Activated CD4-positive, alpha-beta T cell treated with anti-CD3 and anti-CD28 coated beads, Interleukin-2, Interleukin-6, amounts not matched to agents 100 ng/mL and 50 ng/mL, durations not matched to agents 16 hours and 8 hours (primary cell): ENCODE measurements around the gene CCDC192.
"Not testable (repeated sequence)": the region's sequence is repeated elsewhere in the genome, so short reads cannot be mapped to it uniquely, and the experiment has no call there.

ENCODE experiments used
- DNase-seq: peaks from one replicate; pipeline ENCODE4 v3.0.0-alpha.2; 2020

Gene CCDC192

DNA sequence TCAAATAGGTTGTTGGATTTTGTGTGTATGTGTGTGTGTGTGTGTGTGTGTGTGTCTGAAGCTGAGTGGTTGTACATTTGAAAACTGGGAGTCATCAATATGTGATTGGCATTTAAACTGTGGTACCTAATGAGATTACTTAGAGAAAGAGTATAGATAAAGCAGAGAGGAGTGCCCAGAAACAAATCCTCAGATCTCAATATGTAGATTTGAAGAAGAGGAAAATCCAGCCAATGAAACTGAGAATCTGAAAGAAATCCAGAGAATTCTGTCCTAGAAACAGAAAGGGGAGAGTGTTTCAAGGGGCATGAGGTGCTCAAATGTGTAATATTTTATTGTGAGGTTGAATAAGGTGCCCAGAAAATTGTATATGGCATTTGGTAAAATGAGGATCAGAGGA lies 66.2 kb downstream of the CCDC192 start:
- DNase-seq = no peak

DNA sequence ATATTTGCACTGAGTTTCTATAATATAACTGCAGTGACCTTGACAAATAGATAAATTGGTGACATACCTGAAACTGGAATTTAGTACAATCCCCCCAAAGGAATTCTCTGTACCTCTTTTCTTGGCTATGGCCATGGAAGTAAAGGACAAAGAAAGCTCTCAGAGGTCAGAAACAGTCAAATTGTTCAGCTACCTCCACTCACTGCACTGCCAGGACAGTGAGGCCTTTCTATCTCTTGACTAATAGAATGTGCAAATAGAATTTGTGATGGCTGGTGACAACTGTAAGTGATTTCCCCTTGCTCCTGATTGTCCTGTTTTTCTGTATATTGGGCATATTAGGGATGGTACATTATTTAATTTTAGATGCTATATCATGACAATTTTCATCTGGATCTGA lies 67.1 kb downstream of the CCDC192 start:
- no peak for DNase-seq

DNA sequence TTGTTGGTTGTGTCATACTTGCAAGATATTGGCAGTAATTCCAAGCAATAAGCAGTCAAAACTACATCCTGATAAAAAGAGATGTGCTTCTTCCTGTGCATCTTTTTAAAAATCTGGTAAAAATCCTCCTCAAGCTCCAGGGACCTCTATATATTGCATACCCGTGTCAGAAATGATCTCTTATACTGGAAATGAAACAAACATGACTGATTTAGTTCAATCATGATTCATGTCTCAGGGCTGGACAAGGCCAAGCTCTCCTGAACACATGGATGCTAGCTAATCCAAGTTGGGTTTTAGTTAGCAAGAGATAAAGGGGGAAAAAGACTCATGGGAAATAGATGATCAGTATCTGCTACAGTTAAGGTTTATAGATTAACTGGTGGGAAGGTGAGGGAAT lies 69.3 kb downstream of the CCDC192 start:
- no peak for DNase-seq

DNA sequence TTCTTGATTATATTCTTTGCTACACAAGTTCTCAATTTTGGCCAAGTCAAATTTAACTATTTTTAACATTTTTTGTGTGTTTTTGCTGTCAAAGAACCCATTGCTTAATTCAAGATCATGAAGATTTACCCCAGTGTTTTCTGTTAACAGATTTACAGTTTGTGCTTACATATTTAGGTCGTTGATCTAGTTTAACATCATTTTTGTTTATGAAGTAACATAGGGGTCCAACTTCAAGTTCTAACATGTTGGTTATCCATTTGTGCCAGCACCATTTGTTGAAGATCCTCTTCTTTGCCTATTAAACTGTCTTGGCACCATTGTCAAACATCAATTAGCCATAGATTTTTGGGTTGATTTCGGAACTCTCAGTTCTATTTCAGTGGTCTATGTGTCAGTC lies 71.0 kb downstream of the CCDC192 start:
- no peak for DNase-seq

DNA sequence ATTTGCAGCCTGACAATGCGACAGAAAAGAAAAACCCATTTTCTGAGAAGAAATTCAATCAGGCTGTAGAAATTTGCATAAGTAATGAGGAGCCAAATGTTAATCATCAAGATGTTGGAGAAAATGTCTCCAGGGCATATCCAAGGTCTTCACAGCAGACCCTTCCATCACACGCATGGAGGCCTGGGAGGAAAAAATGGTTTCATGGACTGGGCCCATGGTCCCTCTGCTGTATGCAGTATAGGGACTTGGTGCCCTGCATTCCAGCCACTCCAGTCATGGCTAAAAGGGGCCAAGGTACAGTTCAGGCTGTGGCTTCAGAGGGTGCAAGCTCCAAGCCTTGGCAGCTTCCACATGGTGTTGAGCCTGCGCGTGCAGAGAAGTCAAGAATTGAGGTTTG lies 73.3 kb downstream of the CCDC192 start:
- no peak for DNase-seq

DNA sequence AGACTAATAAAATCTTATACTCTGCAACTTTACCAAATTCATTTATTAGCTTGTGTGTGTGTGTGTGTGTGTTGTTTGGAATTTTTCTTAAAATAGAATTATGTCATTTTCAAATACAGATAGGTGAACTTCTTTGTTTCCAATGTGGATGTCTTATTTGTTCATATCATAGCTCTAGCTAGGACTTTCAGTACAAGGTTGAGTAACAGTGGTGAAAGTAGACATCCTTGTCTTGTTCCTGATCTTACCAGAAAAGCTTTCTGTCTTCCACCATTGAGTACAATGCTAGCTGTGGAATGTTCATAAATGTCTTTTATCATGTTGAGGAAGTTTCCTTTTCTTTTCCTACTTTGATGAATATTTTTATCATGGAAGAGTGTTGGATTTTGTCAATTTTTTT lies 74.8 kb downstream of the CCDC192 start:
- DNase-seq = no peak

DNA sequence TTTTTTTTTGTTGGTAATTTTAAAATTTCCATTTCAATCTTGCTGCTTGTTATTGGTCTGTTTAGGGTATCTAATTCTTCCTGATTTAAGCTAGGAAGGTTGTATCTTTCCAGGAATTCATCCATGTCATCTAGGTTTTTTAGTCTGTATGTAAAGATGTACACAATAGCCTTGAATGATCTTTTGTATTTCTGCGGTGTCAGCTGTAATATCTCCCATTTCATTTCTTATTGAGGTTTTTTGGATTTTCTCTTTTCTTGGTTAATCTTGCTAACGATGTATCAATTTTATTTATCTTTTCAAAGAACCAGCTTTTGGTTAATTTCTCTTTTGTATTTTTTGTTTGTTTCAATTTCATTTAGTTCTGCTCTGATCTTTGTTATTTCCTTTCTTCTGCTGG lies 79.3 kb downstream of the CCDC192 start:
- not testable (repeated sequence) for DNase-seq

DNA sequence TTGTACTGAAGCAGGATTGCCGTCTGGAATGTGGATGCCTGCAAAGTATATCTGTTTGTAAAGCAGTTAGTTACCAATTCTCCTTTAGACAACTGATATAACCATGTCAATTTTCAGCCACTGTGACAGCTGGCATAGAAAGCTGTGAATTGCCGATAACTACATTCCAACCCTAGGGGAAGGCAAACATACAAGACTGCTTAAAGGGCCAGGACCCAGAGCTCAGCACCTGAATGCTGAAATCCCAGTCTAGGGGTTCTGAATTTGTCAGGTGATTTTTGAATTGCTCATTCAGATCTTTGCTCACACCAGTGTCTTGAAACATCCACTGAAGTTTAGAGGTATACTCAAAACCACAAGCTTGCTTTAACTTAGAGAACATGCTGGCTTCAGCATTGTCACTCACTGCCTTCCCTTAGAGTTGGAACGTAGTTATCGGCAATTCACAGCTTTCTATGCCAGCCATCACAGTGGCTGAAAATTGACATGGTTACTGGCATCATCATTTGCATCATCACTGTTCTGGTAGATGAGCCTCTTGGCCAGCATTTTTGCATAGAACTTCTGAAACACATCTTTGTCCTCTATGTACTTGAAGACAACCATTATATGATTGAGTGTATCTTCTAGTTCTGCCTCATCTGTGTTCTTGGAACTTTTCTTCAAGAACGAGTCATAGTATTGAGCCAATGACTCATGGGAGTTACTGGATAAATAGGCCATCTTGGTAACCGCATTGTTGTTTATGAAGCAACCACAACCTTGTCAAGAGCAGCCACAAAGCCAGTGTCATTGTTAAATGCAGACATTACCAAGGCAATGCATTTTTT lies 82.1 kb downstream of the CCDC192 start:
- DNase-seq = peak; percentile 81

DNA sequence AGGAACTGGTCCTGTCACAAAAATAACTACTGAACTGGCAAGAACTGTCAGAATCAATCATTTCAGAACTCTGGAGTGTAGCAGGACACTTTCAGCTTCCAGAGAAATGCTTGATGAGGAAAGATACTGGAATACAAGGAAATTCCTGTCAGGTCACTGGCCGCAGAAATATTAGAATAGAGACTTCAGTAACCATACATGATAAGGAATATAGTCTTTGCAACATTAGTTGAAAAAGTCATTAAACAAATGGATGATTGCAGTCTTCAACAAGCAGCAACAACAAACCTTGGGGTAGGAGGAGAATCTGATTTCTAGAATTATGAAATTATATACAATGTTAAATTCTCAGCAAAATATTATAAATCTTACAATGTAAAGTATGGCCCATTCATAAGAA lies 88.2 kb downstream of the CCDC192 start:
- no peak for DNase-seq

DNA sequence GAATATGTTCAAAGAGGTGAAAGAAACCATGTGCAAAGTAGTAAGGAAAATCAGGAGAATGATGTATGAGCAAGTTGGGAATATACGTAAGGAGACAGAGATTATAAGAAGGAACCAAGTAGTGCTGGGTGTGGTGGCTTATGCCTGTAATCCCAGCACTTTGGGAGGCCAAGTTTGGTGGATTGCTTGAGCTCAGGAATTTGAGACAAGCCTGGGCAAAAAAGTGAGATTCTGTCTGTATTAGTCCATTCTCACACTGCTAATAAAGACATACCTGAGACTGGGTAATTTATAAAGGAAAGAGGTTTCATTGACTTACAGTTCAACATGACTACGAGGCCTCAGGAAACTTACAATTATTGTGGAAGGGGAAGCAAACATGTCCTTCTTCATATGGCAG lies 88.7 kb downstream of the CCDC192 start:
- not testable (repeated sequence) for DNase-seq

DNA sequence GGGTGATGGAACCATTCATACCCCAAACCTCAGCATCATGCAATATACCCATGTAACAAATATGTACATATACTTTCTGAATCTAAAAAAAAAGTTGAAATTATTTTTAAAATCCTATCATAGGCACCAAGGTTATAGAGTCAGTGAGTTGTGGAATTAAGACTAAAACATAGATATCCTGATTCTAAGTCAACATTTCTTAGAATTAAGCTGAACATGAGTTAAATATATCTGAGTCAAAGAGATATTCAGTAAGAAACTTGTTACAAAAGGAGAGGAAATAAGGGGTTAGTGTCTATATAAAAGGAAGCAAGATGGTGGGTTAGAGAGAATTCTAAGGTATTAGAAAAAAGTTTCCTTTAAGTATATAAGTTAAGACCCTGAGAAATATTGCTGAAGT lies 89.9 kb downstream of the CCDC192 start:
- no peak for DNase-seq

DNA sequence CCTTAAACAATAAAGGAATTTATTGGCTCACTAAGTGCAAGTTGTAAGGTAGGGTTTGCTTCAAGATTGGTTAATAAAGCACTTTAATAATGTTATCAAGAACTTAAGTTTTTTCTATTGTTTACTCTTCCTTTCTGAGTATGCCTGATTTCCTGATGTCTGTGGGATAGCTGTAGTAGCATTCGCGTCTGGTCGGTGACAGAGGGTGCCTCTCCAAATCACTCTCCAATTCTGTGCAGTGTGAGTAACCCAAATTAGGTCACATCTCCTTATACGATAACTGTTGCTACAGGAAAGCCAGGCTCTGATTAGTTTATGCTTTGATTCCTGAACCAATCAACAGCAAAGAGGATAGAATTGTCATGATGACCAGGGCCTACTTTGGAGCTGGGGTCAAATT lies 90.7 kb downstream of the CCDC192 start:
- no peak for DNase-seq

DNA sequence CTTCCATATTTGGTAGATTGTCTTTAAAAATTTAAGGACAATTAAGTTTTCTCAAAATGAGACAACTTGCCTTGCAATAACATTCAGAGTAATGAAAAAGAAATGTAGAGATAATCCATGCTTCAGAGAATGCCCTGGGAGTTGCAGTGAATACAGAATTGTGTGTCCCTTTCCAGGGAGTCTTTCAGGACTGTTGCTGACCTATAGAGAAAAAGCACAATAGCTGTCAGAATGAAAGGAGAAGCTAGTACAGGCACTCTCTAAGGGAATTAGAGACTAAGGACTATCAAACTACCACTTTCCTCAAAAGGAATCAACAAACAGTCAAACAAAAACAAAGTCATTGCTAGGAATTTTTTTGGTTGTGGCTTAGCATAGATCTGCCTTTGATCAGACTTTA lies 93.0 kb downstream of the CCDC192 start:
- DNase-seq = no peak

DNA sequence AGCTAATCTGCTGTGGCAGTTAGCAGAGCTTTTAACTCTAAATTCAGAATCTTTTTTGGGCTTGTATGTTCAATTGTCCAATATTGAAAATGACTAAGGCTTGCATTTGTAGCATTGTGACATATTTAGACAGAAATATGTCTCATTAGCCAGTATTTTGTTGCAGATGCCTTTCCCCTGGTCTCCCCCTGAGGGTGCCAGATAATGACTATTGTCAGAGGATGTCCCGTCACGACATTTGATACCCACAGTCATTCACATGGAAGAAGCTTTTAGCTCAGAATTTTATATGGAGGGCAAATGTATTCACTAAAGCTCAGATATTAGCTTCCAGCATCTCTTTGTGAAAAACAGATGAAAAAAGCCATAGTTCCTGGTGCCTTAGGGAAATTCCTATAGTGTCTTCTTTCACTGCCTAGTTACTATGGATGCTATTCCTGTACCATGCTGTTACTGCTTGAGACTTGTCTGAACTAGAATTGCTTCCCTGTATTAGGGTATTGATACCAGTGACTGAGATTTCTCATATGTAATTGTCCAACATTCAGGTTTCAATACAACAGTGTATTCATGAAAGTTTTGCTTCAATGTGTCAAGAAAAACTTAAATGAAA lies 96.2 kb downstream of the CCDC192 start:
- DNase-seq = no peak

DNA sequence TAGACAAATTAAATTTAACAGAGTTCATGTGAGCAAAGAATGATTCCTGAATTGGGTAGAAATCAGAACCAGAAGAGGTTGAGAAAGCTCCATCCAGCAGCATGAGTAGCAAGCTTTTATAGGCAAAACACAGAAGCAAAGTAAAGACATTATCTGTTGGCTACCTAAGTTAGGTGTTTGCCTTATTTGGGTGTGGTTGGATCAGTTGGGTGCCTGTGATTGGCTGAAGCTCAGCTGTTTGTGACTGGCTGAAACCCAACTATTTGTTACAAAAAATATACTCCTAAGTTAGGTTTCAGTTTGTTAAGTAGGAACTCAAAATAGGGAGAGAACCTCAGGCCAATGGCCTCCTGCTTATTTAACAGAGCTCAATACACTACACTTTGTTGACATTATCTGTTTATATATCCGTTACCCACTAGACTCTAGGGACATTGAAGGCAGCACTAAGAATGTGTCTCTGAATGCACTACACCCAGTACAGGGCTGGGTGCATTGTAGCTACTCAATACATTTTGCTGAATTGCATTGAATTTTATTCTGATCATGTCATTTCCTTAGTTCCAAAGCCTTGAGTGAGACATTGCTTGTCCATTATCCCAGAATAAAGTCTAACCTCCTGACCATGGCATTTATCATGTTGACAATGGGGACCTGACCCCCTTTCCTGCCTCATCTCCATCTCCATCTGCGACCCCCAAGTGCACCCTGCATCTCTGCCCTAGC lies 98.7 kb downstream of the CCDC192 start:
- no peak for DNase-seq

DNA sequence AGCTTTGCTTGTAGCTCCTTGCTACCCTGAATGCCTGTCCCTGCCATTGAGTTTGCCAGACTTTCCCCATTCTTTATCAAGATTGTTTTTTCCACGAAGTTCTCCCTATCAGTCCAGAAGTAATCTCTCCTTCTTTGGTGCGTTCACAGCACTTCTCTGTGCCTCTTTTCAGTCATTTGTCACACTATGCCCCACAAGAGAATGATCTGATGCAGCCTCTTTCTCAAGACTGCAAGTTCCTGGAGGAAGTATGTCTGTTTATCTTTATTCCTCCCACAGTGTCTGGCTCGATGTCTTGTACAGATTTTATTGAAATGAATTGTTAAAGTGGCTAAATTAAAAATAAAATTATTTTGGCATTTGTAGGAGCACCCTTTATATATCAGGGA lies 99.3 kb downstream of the CCDC192 start:
- no peak for DNase-seq

DNA sequence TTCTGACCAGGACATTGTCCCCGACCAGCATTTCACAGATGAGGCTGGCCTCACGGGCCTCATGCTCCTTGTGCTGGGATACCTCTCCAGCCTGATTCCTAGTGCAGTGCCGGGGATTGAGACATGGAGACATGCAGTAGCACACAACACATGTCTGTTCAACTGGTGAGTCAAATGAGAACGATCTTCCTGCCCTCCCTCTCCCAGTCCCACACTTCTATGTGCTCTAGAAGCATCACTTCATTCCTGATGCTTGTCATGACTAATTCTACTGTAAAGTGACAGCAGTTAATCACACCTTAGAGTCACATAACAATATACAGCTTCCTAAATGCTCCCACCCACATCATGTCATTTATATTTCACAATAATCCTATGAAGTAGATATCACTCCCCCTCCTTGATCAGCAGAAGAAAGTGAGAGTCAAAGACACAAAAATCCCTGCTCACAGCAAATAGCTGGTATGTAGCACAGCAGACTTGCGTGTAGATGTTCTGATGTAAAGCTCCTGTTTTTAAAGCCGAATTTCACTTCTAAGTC lies 101.8 kb downstream of the CCDC192 start:
- no peak for DNase-seq

DNA sequence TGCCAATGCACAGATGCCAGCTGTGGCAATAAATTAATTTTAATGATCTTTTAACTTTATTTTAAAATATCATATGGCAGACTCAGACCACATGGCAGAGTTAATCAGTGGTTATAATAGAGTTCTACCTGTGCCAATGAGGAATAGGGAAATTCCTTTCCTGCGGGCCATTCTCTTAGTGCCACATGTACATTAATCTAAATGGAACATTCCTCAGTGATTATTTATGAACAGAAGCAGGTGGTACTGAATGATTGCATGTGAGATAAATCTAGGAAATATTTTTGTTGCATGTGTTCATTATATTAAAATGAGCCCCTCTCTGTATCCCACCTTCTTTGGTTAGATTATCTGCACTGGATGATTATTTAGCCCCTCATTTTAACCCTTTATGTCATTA lies 102.3 kb downstream of the CCDC192 start:
- DNase-seq = no peak

DNA sequence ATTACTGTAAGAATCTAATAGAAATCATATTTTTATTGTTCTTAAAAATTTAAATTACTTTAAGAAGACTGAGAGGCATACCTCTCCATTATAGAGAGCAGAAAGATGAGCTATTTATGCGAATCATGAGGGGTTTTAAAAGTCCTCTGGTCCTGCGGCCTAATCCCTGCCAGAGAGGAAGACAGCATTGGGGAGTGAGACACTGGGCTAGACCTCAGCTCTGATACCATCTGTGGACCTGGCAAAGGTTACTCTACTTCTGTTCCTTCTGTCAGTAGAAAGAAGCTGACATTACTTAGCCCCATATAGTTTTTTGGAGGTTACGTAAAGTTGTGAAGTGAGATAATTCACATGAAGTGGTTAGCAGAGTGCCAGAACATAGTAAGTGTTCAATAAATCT lies 103.6 kb downstream of the CCDC192 start:
- DNase-seq = no peak

DNA sequence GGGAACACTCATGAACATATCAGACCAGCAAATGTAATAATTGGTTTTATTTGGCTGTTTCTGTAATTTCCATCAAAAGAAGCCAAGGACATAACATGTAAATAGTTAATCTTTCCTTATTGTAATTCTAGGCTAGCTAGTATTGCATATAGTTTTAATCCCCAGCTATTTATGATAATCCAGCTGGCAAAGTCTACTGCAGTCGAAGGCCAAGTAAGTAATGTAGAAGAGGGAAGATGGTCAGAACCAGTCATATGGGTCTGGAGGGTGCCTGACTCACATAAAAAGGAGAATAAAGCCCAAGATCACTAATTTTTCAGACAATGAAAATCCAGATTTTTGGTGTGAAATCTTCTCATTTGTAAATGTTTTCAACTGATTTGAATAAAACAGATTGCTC lies 106.3 kb downstream of the CCDC192 start:
- no peak for DNase-seq

DNA sequence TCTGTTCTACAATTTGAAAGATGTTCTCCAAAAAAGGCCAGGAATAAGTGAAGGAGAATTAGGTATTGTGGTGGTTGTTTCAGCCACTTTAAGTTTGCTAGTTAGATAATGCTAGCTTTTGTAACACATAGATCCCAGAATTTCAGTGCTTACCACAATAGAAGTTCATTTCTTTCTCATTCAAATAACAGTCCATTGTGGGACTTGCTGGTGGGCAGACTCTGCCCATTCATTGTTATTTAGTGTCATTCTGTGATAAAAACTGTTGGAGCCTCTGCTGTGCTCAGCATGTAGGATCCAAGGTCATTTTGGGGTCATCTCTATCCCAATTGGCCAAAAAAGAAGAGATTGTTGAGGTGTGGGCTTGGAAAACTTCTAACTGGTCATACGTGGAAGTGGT lies 106.8 kb downstream of the CCDC192 start:
- DNase-seq = no peak

DNA sequence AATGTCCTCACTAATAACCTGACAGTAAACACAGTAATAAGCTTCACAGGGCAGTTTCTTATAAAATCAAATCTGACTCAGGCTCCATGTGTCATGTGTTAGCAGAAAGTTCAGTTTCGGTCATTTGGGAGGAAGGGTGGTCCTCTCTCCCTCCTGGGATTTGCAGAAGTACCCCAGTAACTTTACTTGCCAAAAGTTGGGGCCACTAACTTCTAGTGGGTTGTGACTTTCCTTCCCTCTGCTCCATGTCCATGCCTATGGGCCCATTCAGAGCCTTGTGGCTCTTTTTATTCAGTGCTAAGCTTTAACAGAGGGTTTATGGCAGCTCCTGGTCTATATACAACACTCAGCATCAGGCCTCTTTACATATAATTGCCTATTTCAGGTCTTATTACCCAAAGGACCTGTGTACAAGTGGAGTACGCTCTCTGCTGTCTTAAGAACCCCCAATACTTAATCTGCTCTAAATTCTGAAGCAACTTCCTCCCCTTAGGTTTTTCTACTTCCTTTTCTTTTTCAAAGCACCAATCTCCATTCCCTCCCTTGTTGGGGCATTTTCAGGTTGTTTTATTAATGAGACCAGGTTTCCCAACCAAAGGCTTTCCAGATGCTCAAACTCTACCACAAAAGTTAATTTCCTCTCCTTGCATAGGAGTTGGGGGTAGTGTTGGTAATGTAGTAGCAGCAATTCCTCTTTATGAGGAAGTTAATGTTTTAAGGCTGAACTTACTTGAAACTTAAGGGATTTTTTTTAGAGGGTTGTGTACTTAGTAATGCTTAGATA lies 107.7 kb downstream of the CCDC192 start:
- no peak for DNase-seq

DNA sequence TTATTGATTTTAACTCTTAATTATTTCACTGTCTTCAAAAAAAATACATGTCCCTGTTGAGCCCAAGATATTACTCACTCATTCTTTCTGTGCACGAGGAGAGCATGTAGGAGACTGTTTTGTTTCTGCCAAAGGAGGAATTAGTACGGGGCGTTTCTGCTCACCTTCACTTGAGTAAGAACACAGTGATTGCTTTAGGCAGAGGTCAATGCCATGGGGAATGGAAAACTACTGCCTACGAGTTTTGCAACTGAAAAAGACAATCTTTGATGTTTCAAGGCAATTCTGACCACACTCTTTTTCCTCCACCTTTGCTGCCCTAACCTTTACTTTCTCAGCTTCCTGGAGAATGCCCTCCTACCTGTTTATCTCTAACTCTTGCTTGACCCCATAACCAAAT lies 109.4 kb downstream of the CCDC192 start:
- DNase-seq = no peak
